NCI-H82 (cell line): ENCODE results near the gene OR52B6.
"Not testable (repeated sequence)": the region's sequence is repeated elsewhere in the genome, so short reads cannot be mapped to it uniquely, and the experiment has no call there.

Experiments
- DNase-seq: peaks from one replicate; lab custom pipeline; 2025; lab: John Stamatoyannopoulos, UW

Gene OR52B6, protein sequence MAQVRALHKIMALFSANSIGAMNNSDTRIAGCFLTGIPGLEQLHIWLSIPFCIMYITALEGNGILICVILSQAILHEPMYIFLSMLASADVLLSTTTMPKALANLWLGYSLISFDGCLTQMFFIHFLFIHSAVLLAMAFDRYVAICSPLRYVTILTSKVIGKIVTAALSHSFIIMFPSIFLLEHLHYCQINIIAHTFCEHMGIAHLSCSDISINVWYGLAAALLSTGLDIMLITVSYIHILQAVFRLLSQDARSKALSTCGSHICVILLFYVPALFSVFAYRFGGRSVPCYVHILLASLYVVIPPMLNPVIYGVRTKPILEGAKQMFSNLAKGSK

DNA sequence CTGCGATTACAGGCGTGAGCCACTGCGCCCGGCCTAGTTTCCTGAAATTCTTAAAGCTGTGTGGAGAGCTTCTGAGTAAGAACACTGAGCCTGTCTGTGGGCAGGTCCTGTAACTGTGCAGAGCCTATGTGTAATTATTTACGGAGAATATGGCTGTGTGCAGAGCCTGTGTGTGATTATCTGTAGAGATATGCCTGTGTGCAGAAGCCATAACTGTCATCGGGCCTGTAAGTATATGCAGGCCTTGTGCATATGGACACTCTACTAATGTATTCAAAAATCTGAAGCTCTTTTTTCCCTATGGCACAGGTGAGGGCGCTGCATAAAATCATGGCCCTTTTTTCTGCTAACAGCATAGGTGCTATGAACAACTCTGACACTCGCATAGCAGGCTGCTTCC lies at the start of gene OR52B6:
Gene OR52B6, plus strand, starts transcription at position 301 of the 400 bp plus-strand sequence. Its CDS starts 0 bp downstream, at position 301.
- no peak for DNase-seq

DNA sequence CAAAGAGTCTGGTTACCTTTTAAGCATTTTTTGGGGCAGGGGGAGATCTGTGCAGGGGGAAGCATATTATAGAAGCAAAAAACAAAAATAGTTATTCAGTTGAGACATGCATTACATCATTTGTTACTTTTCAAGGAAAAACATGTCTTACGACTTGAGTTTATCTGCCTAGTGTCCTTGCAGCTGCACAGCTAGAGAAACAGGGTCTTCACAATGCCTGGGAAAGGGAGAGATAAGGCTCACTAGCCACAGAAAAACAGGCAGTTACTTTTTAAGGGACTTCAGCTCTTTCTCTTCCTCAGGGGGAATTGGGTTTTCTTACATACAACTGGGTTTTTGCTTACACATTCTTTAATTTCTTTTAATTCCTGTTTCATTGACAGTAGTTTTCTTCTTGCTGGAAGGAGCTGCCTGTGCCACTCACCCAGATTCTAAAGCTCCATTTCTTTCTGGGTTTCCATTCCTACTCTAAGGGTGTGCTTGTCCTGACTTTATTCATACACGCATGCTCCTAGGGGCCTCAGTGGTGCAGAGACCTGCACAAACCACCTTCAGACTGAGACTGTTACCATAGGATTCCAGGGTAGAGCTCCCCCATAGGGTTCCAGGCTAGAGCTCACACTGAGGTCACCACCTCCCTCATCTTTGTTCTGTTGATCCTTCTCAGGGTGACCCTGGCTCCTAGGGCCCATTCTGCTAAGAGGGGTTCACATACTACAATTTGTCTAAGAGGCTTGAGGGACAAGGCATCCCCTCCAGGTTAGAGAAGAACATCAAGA lies 49.4 kb upstream of the OR52B6 start:
- no peak for DNase-seq

DNA sequence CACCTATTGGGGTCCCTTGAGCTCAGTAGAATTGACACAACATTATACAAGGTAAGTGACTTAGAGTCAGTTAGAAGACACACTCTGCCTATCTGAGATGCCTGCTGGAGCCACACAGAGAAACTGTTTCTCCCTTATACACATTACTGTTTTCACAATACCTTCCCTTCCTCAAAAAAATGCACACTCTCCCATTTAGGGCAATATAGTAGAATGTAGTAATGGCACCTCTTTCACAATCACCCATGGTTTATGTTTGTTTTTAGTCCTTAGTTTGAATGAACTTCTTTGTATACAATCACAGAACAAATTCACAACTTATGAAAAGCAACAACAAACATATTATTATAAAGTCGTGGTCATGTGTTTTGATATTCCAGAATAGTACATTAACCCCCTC lies 46.6 kb upstream of the OR52B6 start:
- DNase-seq: no peak

DNA sequence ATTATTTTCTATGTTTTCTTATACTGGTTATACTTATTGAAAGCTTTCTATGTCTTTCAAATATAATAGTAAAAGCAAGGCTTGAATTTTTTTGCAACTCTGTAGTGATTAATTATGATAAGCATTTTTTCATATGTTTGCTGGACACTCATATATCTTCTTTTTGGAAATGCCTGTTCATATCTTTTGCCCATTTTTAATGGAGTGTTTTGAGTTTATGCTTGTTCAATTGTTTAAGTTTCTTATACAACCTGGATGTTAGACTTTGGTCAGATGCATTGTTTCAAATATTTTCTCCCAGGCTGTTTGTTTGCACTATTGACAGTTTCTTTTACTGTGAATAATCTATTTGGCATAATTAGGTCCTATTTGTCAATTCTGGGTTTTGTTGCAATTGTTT lies 44.2 kb upstream of the OR52B6 start:
- DNase-seq: no peak

DNA sequence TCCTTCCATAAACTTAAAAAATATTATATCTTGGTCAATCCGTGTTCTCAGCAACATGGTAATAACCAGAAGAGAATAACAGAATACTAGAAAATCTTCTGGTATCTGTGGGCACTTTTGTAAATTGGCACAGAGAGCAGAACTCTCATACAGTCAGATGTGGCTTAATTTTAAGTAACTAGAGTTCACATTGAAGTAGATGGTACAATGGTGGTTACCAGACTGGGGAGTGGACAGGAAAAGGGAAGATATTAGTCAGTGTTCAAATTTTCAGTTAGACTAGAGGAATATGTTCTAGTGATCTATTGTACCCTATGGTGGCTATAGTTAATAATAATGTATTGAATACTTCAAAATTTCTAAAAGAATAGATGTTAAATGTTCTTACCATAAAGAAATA lies 39.2 kb upstream of the OR52B6 start:
- no peak for DNase-seq

DNA sequence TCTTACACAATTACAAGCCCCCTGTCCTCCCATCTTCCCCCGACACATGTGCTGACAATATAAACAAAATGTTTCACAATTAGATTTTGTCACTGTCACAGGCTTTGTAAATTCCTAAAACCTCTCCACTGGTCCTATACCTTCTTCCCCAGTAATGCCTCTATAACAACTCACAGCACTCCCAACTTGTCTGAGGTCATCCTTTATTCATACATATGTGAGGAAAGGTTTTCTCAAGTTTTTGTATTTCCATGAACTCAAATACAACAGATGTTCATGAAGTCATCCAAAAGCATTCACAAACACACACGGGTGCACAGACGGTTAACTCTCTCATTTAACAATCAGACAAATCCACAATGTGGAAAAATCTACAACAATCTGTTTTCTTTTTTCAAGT lies 34.2 kb upstream of the OR52B6 start:
- no peak for DNase-seq

DNA sequence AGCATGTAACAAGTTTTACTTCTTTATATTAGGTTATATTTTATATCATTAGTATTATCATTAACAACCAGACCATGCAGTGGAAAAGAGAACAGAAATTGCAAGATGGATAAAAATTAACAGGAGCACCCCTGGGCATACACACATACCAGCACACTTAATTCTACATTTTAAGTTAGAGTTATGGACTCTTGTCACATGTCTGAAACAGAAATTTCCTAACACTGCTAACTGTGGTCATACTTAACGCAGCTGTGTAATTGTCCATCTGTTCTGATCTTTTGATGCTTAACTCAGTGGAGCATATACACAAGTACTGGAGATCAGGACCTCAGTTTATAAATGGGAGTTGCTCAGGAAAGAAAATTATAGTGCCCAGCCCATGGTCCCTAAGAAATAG lies 32.7 kb upstream of the OR52B6 start:
- no peak for DNase-seq

DNA sequence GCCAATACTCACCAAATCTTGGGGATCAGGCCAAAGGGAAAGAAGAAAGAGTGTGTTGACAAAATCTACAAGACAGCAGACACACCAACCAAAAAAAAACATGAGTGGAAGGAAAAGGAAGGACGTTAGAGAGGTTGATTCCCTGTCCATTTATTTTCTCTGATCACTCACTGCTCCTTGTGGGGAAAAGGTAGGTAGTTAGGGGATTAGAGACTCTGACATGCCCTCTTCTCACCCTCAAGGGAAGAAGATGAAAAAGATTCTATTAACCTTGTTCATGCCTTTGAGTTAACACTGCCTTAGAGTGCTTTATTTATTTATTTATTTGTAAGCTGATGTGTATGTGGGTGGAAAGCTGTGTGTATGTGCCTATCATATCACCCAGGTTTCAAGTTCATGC lies 32.2 kb upstream of the OR52B6 start, which contains the start of gene OR52H1:
Gene OR52H1, minus strand, starts transcription at position 101 of the 400 bp plus-strand sequence. CDS start 3,035 bp downstream, outside the sequence.
- no peak for DNase-seq

DNA sequence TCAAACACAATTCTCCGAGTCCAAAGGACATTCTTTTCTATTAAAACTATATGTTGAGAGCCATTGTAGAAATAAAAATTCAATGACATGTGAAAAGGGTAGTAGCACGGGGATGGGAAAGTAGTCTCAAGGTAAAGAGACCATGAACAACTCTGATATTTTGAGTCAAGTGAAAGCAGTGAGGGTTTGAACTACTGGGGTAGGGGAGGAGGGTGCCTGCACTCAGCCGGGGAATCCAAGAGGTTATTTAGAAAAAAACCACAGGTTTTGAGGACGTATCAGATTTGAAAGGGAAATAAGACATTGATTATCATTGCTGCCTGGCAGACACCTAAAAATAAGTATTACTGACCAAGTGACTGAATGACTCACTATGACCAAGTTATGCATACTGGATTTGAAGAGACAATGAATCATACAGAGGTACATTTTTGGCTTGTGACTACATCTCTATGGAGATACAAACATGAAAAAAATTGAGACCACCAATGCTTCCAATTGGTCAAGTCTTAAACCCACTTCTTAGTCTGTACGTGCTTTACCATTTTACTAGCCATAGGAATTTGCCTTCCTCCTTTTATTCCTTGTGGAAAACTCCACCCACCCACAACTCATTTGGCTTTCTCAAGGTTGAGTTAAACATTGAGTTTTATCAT lies 30.1 kb upstream of the OR52B6 start:
- DNase-seq: no peak

DNA sequence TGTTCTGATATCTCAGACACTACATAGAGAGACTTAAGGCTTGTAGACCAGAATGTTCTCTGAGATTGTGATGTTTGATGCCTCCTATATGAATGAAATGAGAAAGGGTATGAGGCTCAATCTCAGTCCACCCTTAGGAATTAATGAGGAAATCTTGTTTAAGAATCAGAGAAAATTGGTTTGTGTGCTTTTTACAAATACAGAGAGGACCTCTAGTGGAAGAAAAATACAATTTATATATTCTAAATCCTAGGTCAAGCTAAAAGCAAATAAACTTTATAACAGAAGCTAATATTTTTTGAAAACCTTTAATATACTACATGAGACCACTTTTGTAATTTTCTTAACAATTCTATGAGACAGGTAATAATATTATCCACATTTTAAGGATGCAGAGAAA lies 27.3 kb upstream of the OR52B6 start:
- no peak for DNase-seq

DNA sequence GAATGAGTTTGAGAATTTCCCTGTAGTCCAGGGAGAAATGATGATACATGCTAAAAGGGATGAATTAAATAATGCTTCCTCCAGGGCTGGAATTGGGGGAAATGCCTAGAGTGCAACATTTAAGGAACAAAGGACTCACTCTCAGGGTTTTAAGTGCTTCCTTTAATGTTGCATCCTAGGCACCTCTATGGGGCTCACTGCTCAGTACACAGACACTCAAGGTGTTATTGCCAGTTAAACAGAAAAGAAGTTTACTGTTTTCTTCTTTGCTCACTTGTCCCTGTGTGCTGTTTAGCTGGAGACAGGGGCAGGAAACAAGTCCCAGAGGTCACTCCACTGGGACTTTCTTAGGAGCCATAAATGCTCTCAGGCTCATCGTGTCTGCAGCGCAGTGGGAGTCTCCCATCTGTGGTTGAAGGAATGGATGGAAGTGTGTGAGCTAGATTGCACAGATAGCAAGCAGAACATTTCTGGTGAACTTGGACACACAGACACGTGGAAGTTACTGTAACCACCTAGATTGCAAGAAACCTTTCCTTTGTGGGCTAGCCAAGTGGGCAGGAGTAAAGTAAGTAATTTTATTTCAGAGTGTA lies 24.0 kb upstream of the OR52B6 start:
- DNase-seq: no peak

DNA sequence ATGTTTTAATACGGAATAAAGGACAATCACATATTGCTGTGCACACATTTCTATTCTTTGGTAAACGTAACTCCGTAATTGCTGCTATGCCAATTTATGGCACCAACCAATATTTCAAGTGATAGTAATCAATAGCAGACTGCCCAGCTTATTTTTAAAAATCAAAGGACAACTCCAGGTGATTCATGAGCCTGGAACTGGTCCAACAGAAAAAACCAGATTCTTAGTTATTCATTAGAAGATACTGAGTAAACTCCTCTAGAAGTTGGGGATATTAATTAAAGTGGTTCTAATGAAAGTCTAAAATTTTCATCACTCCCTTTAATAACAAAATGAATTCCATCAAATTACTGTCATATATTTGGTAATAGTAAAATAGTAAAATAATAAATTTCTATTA lies 22.9 kb upstream of the OR52B6 start:
- no peak for DNase-seq

DNA sequence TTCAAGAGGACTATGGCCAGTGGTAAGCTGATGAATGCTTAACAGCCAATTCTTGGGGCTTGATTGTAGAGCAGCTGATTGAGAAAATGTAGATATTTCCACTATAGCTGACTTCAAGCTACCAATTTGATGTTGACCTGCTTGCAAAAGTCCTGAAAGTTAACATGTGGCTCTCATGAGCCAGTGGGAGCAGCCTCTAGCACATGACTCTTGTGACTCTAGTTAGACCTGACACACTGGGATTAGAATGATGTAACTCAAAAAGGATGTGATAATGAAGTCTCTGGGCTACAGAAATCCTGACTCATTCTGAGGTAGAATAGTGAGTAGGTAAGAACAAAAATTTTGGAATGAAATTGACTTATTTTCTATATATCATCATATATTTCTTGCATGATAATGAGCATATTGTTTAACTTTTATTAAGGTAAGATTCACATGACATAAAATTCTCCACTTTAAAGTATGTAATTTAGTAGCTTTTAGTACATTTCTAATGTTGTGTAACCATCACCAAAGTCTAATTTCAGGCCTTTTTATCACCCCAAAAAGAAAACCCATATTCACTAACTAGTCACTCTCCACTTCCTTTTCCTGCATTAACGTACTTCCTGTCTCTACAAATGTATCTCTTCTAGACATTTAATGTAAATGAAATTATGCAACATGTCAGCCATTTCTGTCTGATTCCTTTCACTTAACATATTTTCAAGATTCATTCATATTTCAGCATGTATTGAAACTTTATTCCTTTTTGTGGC lies 16.2 kb upstream of the OR52B6 start:
- DNase-seq: no peak

DNA sequence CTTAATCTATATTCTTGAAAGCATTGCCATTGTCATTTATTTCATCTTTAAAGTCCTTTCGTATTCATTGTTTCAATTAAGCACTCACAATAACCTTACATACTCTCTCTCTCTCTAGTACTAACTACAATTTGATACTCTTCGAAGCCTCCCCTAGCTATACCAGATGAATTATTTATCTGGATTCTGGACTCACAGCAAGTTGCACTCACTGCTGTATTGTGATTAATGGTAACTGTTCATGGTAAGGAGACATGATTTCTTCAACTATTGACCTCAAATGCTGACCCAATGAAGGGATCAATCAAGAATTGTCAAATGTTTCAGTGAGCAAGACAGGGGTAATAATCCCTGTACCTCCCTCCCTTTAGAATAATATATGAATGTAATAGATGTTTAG lies 6.0 kb upstream of the OR52B6 start:
- DNase-seq: no peak

DNA sequence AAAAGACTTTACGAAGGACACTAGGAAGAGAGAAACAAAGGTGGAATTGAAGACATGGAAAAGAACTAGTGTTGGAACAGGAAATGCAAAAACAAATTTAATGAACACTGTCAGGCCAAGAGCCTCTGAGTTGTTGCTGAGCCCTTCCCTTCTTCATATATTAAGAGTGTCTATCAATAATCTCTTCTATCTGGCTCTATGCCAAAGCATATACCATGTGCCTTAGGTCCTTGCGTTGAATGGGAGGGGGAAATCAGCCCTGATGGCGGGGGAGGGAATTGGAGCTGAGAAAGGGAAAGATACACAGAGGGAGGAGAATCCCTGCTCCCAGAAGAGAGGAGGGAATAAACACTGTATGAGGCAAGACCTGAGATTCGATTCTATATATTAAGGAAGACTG lies 5.5 kb upstream of the OR52B6 start:
- peak; percentile 47 for DNase-seq

DNA sequence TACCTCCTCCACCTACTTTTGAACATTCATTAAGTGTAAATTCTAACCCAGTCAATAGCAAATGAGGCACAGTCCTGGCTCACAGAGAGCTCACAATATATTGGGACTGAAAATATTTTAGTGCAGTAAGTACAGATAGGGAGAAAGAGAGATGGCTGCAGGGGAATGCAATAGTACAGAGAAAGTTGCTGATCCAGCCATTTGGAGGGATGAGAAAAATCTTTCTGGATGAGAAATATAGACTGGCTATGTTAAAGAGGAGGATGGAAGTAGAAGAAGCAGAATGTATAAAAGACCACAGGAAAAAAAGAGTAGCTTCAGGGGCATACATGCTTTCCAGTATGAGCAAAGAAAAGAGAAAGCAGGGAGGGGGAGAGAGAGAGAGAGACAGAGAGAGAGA lies 3.6 kb upstream of the OR52B6 start:
- DNase-seq: no peak

DNA sequence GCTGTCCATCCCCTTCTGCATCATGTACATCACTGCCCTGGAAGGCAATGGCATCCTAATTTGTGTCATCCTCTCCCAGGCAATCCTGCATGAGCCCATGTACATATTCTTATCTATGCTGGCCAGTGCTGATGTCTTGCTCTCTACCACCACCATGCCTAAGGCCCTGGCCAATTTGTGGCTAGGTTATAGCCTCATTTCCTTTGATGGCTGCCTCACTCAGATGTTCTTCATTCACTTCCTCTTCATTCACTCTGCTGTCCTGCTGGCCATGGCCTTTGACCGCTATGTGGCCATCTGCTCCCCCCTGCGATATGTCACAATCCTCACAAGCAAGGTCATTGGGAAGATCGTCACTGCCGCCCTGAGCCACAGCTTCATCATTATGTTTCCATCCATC lies 337 bp downstream of the OR52B6 start:
- DNase-seq: no peak

DNA sequence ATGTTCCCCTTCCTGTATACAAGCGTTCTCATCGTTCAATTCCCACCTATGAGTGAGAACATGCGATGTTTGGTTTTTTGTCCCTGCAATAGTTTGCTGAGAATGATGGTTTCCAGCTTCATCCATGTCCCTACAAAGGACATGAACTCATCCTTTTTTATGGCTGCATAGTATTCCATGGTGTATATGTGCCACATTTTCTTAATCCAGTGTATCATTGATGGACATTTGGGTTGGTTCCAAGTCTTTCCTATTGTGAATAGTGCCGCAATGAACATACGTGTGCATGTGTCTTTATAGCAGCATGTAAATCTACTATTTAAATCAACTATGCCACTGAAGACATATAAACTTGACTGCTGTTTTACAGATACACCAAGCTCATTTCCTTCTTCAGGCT lies 3.8 kb downstream of the OR52B6 start:
- not testable (repeated sequence) for DNase-seq

DNA sequence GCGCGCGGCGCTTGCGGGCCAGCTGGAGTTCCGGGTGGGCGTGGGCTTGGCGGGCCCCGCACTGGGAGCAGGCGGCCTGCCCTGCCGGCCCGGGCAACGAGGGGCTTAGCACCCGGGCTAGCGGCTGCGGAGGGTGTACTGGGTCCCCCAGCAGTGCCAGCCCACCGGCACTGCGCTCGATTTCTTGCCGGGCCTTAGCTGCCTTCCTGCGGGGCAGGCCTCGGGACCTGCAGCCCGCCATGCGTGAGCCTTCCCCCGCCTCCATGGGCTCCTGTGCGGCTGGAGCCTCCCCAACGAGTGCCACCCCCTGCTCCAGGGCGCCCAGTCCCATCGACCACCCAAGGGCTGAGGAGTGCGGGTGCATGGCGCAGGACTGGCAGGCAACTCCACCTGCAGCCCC lies 9.2 kb downstream of the OR52B6 start:
- DNase-seq: not testable (repeated sequence)

DNA sequence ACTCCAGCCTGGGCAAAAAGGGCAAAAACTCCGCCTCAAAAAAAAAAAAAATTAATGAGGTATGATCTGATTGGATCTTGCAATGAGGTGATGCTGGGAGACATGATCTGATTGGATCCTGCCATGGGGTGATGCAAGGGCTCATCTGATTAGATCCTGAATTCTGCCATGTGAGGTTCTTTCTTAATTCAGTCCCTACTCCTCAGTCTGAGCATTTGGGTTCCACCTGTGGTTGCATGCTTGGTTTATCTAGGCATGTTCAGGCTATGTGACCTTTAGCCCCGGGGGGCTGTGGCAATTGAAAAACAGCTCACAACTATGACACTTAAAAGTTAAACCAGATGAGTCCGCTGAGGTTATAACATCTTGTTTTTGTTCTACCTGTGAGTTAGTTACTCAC lies 10.9 kb downstream of the OR52B6 start:
- DNase-seq: no peak

DNA sequence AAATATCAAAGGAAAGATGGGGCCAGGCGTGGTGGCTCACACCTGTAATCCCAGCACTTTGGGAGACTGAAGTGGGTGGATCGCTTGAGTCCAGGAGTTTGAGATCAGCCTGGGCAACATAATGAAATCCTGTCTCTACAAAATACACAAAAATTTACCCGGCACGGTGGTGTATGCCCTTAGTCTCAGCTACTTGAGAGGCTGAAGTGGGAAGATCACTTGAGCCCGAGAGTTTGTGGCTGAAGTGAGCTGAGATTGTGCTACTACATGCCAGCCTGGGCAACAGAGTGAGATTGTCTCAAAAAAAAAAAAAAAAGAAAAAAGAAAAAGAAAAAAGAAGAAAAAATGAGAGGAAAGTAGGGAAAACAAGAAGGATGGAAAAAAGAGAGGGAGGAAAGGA lies 11.9 kb downstream of the OR52B6 start:
- DNase-seq: no peak

DNA sequence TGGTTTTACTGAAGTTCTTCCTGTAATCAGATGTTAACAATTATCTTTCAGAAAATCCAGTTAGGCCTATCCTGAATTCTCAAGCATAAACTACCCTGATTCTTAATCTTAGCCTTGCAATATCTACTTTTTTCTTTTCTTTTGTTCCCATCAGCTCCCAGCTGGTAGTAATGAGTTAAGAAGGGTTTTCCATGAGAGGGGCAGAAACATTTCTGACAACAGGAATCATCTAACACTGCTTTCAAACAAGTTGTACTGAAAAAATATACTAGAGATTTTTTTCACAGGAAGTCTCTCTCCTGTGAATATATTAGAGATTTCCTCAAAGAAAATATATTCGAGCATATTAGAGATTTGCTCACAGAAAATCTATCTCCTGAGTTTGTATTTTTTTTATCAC lies 12.5 kb downstream of the OR52B6 start:
- DNase-seq: no peak
